Measurements from ENCODE around the gene ZW10.
A peak's percentile ranks its signal among the peaks of the same experiment; 100 is the strongest.

GRCh38 chr11:113690619-113691569 lies 82.6 kb downstream of the ZW10 start:
- TF ChIP-seq PATZ1 (CRISPR knock-in tag; IDR thresholded peaks at IDR 0.05) (peak; percentile 63), ZNF513 (CRISPR knock-in tag; conservative IDR thresholded peaks at IDR 0.05) (no peak), ZNF629 (CRISPR knock-in tag; conservative IDR thresholded peaks at IDR 0.05) (no peak), SMARCE1 (IDR thresholded peaks at IDR 0.05; ENCODE audit: borderline replicate concordance) (no peak), ZNF709 (CRISPR knock-in tag; IDR thresholded peaks at IDR 0.05) (no peak), FIP1L1 (IDR thresholded peaks at IDR 0.05; ENCODE audit: borderline replicate concordance, insufficient read depth, low read depth, low read length) (no peak), NAIF1 (CRISPR knock-in tag; IDR thresholded peaks at IDR 0.05; ENCODE audit: borderline replicate concordance) (no peak), NR2F1 (CRISPR knock-in tag; IDR thresholded peaks at IDR 0.05) (no peak)

All from HepG2 (cell line).